Activated T-cell treated with anti-CD3 and anti-CD28 coated beads for 24 hours (primary cell): ENCODE results near the gene MEGF11.

ENCODE experiments used
- DNase-seq: peaks from one replicate; pipeline ENCODE4 v3.0.0-alpha.2; 2020; ENCODE audit warnings: low read depth

The MEGF11 gene

DNA sequence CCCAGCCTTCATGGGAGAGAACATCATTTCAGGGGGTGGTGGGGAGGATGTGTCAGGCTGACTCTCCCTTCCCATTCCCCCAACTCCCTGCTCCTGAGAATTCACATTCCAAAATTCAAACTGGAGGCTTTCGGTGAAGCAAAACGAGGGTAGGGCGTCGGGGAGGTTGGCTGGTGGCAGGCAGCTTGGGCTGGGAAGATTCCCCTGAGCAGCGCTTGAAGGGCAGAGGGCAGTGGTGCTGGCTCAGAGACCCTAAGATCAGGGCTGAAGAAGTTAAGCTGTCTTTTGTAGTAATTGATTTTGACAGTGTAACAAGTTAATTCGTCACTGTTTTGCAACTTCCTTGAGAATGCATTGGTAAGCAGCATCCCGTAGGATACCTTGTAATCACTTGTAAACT is 196.5 kb downstream of the MEGF11 start:
- DNase-seq, result no peak

DNA sequence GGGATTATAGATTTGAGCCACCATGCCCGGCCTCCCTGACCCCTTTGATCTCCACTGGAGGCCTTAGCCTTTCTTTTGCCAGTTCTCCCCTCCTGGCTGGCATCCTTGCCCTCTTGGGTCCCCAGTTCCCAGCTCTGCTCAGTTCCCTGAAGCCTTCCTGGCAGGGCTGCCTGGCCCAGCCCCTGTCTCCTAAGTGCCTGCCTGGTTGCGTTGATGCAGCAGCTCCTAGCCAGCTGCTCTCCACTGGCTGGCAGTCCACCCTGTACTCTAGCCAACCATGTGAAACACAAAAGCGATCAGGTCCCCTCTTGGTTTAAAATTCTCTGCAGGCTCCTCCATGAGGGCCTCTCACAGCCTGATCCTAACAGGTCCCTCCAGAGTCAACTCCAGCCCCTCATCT is 199.6 kb downstream of the MEGF11 start:
- no peak for DNase-seq

GRCh38 chr15:66051833-66052232 is 201.7 kb downstream of the MEGF11 start:
- no peak for DNase-seq

DNA sequence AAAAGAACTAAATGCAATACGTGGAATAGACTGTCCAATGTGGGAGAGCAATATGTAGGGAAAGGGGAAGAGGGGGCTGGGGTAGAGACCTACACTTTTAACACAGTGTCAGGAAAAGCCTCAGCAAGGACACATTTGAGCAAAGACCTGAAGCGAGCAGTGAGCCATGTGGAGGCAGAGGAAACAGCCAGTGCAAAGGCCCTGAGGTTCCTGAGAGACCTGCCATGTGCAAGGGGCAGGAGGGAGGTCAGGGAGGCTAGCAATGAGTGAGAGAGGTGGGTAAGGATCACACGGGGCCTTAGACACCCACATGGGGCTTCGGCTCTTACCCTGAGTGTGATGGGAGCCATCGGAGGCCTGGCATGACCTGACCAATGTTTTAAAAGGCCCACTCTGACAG is 203.3 kb downstream of the MEGF11 start:
- DNase-seq, result no peak

DNA sequence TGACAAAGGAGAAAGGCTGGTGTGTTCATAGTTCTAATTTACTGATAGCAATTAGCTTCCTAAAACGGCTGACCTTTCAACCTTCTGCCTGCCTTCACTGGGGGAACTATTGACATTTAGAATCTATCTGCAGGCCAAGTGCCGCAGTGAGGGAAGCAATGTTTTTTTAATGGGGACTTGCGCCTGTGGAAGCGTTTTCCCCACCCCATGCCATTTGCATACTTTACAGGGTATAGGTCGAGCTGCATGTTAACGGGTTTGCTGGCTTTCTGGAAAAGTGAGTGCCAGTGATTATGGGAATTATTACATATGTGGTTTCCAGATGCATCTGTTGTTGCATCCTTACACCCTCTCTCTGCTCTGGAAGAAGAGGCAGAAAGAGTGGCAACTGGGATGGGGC is 204.2 kb downstream of the MEGF11 start:
- no peak for DNase-seq

GRCh38 chr15:66047321-66048024 is 206.1 kb downstream of the MEGF11 start:
- DNase-seq, result no peak

DNA sequence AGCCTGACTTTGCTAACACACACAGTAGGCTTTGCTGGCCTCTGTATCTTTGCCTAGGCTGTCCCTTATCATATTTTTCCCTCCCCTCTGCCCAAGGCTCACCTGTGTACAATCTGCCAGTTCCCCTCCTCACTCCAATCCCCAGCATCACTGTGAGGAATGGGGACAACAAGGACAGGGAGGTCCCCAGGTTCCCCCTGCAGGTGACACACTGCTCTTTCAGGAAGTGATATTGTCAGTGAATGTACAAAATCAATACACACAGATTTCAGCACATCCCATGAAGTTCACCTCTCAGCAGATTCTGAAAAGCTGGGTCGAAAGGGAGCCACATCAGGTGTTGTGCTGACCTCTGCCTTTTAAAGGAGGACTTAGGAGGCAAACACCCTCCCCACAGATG is 206.8 kb downstream of the MEGF11 start:
- DNase-seq, result no peak

GRCh38 chr15:66046326-66046725 is 207.2 kb downstream of the MEGF11 start:
- DNase-seq, result no peak

GRCh38 chr15:66045542-66045941 is 208.0 kb downstream of the MEGF11 start:
- no peak for DNase-seq

DNA sequence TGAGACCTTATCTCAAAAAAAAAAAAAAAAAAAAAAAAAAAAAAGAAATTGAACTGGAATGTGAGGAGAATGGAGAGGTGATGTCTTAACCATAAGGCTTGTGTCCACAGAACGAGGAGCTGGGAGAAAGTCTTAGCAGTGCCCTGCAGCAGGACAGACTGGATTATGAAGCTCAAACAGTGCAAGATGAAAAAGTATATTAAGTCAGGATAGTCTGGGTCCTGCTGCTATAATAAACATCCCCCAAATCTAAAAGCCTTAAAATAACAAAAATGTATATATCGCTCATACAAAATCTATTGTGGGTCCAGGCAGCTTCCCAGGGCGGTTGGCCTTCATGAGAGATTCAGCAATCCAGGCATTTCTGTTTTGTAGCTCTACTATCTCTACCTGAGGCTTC is 208.7 kb downstream of the MEGF11 start:
- DNase-seq, result no peak

- no peak for DNase-seq
Measured at GRCh38 chr15:66043264-66043663, 210.3 kb downstream of the MEGF11 start.

GRCh38 chr15:66042624-66043023 is 210.9 kb downstream of the MEGF11 start:
- no peak for DNase-seq

DNA sequence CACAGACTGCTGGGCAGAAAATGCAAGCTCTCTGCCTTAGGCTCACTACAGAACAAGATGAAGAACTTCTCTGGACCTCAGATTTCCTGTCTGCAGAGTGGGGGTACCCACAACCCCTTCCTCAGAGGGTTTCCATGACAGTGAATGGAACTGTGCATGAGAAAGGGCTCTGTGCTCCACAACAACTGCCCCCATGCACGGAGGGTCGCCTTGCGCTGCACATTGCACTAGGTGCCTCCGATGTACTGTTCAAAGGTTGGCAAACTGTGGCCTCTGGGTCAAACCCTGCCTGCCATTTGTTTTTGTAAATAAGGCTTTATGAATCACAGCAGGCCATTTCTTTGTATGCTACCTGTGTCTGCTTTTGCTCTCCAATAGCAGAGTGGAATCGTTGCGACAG is 212.3 kb downstream of the MEGF11 start:
- DNase-seq, result no peak

- DNase-seq, result no peak
Measured at GRCh38 chr15:66040211-66040892, 213.2 kb downstream of the MEGF11 start.

GRCh38 chr15:66039117-66039871 is 214.3 kb downstream of the MEGF11 start:
- no peak for DNase-seq

DNA sequence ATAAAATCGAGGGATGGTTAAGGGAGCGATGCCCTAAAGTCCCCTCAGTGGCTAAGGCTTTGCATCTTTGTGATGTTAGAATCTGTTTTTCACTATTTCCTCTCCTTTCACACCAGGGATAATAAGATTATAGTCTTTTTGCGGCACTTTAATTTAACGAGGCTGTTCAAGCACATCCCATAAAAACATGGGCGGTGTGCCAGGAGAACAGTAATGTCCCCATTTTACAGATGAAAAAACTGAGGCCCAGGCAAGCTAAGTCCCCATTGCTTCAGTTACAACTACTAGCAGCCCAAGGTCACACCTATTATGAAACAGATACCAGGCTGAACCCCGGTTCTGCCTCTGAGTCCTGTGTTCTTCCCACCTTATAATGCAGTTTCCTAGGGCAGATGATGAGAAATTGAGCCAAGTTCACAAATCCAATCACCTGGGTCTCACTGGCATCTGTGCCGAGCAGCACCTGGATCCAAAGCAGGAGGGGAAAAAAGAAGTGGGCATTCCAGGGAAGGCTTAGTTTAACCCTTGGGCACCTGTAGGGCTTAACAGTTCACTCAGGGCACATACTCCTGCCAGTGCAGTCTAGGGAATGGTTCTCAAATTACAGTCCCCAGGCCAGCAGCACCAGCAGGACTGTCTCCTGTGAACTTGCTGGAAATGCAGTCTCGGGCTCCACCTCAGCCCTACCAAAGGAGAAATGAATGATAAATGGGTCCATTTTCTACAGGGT is 215.0 kb downstream of the MEGF11 start:
- no peak for DNase-seq

- DNase-seq, result no peak
Measured at GRCh38 chr15:66036859-66037258, 216.7 kb downstream of the MEGF11 start.

DNA sequence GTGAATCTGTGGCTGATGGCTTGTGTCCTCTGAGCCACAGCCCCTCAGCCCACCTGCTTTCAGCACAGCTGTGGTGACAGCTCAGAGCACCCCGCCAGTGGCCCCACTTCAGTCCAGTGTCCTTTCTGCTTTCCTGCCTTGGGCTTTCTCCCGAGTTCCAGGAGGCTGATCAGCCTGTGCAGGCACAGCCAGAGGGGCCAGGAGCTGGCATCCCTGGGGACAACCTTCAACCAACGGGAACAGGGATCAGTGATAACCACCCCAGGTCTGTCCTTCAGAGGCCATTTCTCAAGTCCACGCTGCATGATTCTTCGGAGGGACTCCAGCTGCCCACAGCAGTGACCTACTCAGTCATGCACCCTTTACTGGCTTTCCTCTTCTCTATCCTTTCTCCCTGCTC is 217.6 kb downstream of the MEGF11 start:
- DNase-seq, result no peak

- DNase-seq, result no peak
Measured at GRCh38 chr15:66033143-66033542, 220.4 kb downstream of the MEGF11 start.

DNA sequence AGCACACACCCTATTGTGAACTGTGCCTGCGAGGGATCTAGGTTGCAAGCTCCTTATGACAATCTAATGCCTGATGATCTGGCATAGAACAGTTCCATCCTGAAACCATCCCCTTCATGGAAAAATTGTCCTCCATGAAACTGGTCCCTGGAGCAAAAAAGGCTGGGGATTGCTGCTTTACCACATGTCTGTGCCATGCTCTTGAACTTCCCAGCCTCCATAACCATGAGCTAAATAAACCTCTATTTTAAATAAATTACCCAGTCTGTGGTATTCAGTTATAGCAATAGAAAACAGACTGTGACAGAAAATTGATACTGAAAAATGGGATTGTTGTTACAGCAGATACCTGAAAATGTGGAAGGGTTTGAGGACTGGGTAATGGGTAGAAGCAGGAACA is 221.5 kb downstream of the MEGF11 start:
- no peak for DNase-seq

DNA sequence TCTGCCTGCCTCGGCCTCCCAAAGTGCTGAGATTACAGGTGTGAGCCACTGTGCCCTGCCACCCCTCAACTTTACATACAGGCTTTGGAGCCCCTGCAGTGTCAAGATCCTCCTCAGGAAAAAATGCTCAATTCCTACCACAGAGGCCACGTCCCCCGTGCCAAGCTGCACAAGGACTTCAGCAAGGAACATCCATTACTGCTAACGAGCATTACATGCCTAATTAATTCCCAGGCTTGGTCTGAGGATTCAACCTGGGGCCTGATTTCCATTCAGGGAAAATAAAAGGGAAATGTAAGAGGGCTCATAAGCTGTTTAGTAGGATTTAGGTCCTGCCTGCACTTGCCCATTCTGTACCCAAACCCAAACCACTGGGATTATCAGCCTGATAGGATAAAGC is 222.9 kb downstream of the MEGF11 start:
- no peak for DNase-seq

GRCh38 chr15:66029650-66030049 is 223.9 kb downstream of the MEGF11 start:
- DNase-seq, result no peak
